Esophagus muscularis mucosa (tissue), 2 donors: ENCODE results near the gene LMBRD1.

Experiments used
- EP300 ChIP-seq: sonication (generic); formaldehyde crosslinking; IDR thresholded peaks from one replicate; pipeline ENCODE4 v1.6.1; 2017; ENCODE audit warnings: antibody characterized with exemption
- POLR2A ChIP-seq: fragments of 450-650 bp; IDR thresholded peaks from one replicate; pipeline ENCODE4 v1.6.1; 2017; ENCODE audit warnings: antibody characterized with exemption, moderate library complexity, mild to moderate bottlenecking, low read depth

GRCh38 chr6:69758214-69758613 is 38.6 kb downstream of the LMBRD1 start:
- no peak for TF ChIP-seq POLR2A
- TF ChIP-seq EP300, result no peak
